ENCODE results near the gene ZSWIM5. TPM values are rescaled to one million over a fixed set of nuclear protein-coding genes. Genes with fewer than 3 reads are reported as not detected.

ZSWIM5 gene
- total and polyA plus RNA-seq, 4 donors, result 0.67 to 2.9 (median 1.3) TPM

- no peak for TF ChIP-seq REST (IDR thresholded peaks at IDR 0.05)
- TF ChIP-seq HNF4A (conservative IDR thresholded peaks at IDR 0.05), result no peak
- TF ChIP-seq FOXA1 (IDR thresholded peaks at IDR 0.05), result no peak
- no peak for TF ChIP-seq RAD21 (IDR thresholded peaks at IDR 0.05)
- no peak for TF ChIP-seq JUND (IDR thresholded peaks at IDR 0.05)
These were observed 197.9 kb downstream of the ZSWIM5 start (continued) for GRCh38 chr1:45008516-45008915.

DNA sequence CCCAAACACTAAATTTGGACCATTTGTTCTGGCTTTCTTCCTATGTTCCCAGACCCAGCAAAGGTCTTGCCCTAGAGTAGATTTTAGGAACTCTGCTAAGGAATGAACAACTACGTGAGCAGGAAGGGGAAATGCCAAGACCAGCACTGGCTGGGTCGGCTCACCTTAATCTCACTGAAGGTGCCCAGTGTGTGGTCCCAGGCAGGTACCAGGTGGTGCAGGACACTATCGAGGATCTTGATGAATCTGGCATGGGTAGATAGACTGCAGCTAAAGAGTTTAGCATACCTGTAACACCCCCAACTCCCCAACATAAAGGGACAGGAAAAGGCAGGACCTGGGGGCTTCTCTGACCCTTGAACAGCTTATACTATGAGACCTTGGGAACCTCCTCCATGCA, 198.3 kb downstream of the ZSWIM5 start:
- Histone ChIP-seq H3K9me3 (ENCODE audit: control insufficient read depth in 4 of 4, low read length in 3 of 4) (no peaks in the 10 kb centered on the region), H3K4me1 (ENCODE audit: control insufficient read depth in 4 of 4, insufficient read depth in 4 of 4, low read length in 3 of 4) (peaks cover 14 to 34% (median 27%) of the 10 kb centered on the region in 4 donors), H3K36me3 (ENCODE audit: control insufficient read depth in 4 of 4, insufficient read depth in 3 of 4, low read depth in 1 of 4, low read length in 3 of 4) (peaks cover 29 to 62% (median 54%) of the 10 kb centered on the region in 4 donors), H3K27ac (ENCODE audit: low read depth in 1 of 2, low read length in 2 of 2) (no peak overlapping the region), H3K27me3 (ENCODE audit: control insufficient read depth in 4 of 4, insufficient read depth in 4 of 4, low read length in 3 of 4) (no peaks in the 10 kb centered on the region), H3K4me3 (ENCODE audit: low read depth in 1 of 3, low read length in 3 of 3) (no peak overlapping the region), H3K9ac (ENCODE audit: low read depth in 1 of 2, low read length in 2 of 2) (no peak overlapping the region)
- DNase-seq (ENCODE audit: low spot score), result no peak
- WGBS, result 93% methylated on average over 3 of the region's 3 CpGs
- TF ChIP-seq NR2F2 (IDR thresholded peaks at IDR 0.05) (no peak), RAD21 (IDR thresholded peaks at IDR 0.05) (no peak), ATF3 (IDR thresholded peaks at IDR 0.05) (no peak), CTCF (IDR thresholded peaks at IDR 0.05; ENCODE audit: low read depth, low read length, missing input control) (no peak), FOXA1 (IDR thresholded peaks at IDR 0.05) (no peak), YY1 (IDR thresholded peaks at IDR 0.05) (no peak), ZBTB33 (IDR thresholded peaks at IDR 0.05) (no peak), RXRA (IDR thresholded peaks at IDR 0.05) (no peak), REST (IDR thresholded peaks at IDR 0.05) (no peak), SP1 (IDR thresholded peaks at IDR 0.05) (no peak), EGR1 (IDR thresholded peaks at IDR 0.05; ENCODE audit: low read depth in 2 of 2) (no peak), TAF1 (conservative IDR thresholded peaks at IDR 0.05) (no peak)
- TF ChIP-seq, protein P1, sequence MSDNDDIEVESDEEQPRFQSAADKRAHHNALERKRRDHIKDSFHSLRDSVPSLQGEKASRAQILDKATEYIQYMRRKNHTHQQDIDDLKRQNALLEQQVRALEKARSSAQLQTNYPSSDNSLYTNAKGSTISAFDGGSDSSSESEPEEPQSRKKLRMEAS (IDR thresholded peaks at IDR 0.05), result no peak

Data from liver (tissue), 9 donors.